ENCODE data around the gene RTN3. TPM values are rescaled to one million over a fixed set of nuclear protein-coding genes. Genes with fewer than 3 reads are reported as not detected.

RTN3 gene
- total and polyA plus RNA-seq, 9 of the 15 experiments (the other 6 are each of a cell fraction or from before 2014, with no cell fraction given): 41.6 to 169 (median 93.5) TPM

GRCh38 chr11:63639199-63639832 lies 42.0 kb upstream of the RTN3 start (continued):
- peak; percentile 22; the same call in 1 of the 2 replicates for TF ChIP-seq REST (IDR thresholded peaks at IDR 0.05; ENCODE audit: borderline replicate concordance)
- no peak for TF ChIP-seq REST (CRISPR knock-in tag; IDR thresholded peaks at IDR 0.05; ENCODE audit: low read depth)
- peak in 1 of 2 experiments; percentile 50; a peak in 3 of 4 replicates for TF ChIP-seq RAD21 (CRISPR knock-in tag; conservative IDR thresholded peaks at IDR 0.05 in 1 of 2, IDR thresholded peaks at IDR 0.05 in 1 of 2)

All from K562 (cell line).